Body of pancreas (tissue), 4 donors: Measurements from ENCODE around the gene ARF1. TPM values are rescaled to one million over a fixed set of nuclear protein-coding genes. Genes with fewer than 3 reads are reported as not detected.
A peak's percentile ranks its signal among the peaks of the same experiment; 100 is the strongest.
"Not testable (repeated sequence)": the region's sequence is repeated elsewhere in the genome, so short reads cannot be mapped to it uniquely, and the experiment has no call there.

Experiments
- ATAC-seq: fragments of 150-250 bp; one replicate; pipeline ENCODE4 v1.9.1; 2016
- DNase-seq, 4 donors: peaks; one replicate each; pipeline ENCODE4 v3.0.0-alpha.2; 2019
- H3K27ac ChIP-seq, 4 donors: fragments of 200-600 bp; sonication (generic); 1 replicate in 3 of 4; 2 replicates in 1 of 4; pipeline versions ENCODE4 v1.5.1 to v1.6.1; 2016 to 2019; ENCODE audit warnings: mild to moderate bottlenecking in 1 of 4, mixed read lengths in 1 of 4, moderate library complexity in 1 of 4
- H3K27me3 ChIP-seq, 2 donors: fragments of 200-600 bp; sonication (generic); one replicate each; pipeline ENCODE4 v1.6.0; 2016; ENCODE audit warnings: mild to moderate bottlenecking in 1 of 2
- H3K36me3 ChIP-seq, 2 donors: fragments of 200-600 bp; sonication (generic); replicated peaks in 1 of 2; 2 replicates each; pipeline ENCODE4 v1.5.1; 2016; ENCODE audit warnings: low read depth in 2 of 2; ENCODE audit not compliant: insufficient read depth in 1 of 2
- H3K4me1 ChIP-seq: fragments of 200-600 bp; sonication (generic); one replicate; pipeline ENCODE4 v1.6.0; 2016
- H3K4me3 ChIP-seq, 2 donors: fragments of 200-600 bp; sonication (generic); 1 replicate in 1 of 2; 2 replicates in 1 of 2; pipeline ENCODE4 v1.5.1; 2016 to 2019
- H3K9me3 ChIP-seq, 3 donors: fragments of 200-600 bp; sonication (generic); 1 replicate in 2 of 3; 2 replicates in 1 of 3; pipeline ENCODE4 v1.5.1; 2016
- POLR2A ChIP-seq, 3 donors: fragments of 450-650 bp; IDR thresholded peaks; one replicate each; pipeline ENCODE4 v1.6.1; 2016; ENCODE audit warnings: antibody characterized with exemption in 3 of 3, mild to moderate bottlenecking in 2 of 3
- WGBS, 2 donors: methylation state at CpG; one replicate each; pipeline ENCODE4 v1.1.5; 2017; 5-methylcytosine and 5-hydroxymethylcytosine counted together
- intact Hi-C: fragments of 100-400 bp; cut with DNase I; formaldehyde crosslinking; loops from one replicate; pipeline ENCODE4 v1.15.1; 2023
- total RNA-seq, 2 donors: library from RNA; depleted of rRNA; stranded (reverse); fragments of >200 nt; gene quantifications; one replicate each; pipeline ENCODE4 v1.1.0, GENCODE V29; 2016
- TF ChIP-seq, protein P1 (sequence below), 7 experiments: fragments of 450-650 bp in 4 of 7; fragments of 200-600 bp in 3 of 7; sonication (generic) in 3 of 7; IDR thresholded peaks; one replicate each; pipeline ENCODE4 v1.5.1; 2016 to 2019; ENCODE audit warnings: antibody characterized with exemption in 7 of 7

Gene ARF1
- total RNA-seq, 2 donors from 2014 or later = 158 to 203 TPM

DNA sequence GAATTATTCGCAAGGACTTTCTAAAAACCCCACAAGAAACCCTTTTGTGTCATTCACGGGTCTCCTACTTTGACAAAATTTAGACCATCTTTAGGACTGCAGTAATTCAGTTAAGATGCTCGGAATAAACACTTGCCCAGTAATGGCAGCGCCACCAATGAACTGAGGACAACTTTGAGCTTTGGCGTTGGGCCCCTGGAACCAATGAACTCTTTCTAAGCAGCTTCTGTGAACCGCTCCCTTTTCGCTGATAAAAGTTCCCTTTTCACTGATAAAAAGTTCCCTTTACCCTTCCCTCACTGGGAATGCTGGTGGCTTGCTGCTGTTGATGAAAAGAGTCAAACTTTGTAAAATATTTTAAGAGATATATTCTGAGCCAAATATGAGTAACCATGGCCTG, 28.0 kb downstream of the ARF1 start:
- Histone ChIP-seq H3K9me3 (no peaks in the 10 kb centered on the region), H3K36me3 (peaks cover 0 to 4% of the 10 kb centered on the region in 2 donors), H3K27me3 (no peaks in the 10 kb centered on the region), H3K4me1 (peaks cover 23% of the 10 kb centered on the region), H3K4me3 (no peak overlapping the region), H3K27ac (peak overlapping the region in 3 of 4 donors; percentile 85 to 93 (median 93))
- ATAC-seq (no peak), DNase-seq (no peak)
- TF ChIP-seq, protein P1, sequence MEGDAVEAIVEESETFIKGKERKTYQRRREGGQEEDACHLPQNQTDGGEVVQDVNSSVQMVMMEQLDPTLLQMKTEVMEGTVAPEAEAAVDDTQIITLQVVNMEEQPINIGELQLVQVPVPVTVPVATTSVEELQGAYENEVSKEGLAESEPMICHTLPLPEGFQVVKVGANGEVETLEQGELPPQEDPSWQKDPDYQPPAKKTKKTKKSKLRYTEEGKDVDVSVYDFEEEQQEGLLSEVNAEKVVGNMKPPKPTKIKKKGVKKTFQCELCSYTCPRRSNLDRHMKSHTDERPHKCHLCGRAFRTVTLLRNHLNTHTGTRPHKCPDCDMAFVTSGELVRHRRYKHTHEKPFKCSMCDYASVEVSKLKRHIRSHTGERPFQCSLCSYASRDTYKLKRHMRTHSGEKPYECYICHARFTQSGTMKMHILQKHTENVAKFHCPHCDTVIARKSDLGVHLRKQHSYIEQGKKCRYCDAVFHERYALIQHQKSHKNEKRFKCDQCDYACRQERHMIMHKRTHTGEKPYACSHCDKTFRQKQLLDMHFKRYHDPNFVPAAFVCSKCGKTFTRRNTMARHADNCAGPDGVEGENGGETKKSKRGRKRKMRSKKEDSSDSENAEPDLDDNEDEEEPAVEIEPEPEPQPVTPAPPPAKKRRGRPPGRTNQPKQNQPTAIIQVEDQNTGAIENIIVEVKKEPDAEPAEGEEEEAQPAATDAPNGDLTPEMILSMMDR (IDR thresholded peaks at IDR 0.05) = no peak
- TF ChIP-seq POLR2A (IDR thresholded peaks at IDR 0.05) = no peak
- intact Hi-C loops = no loop called here
- 81 to 84% methylated on average over 7 of the region's 7 CpGs for WGBS, 2 donors

DNA sequence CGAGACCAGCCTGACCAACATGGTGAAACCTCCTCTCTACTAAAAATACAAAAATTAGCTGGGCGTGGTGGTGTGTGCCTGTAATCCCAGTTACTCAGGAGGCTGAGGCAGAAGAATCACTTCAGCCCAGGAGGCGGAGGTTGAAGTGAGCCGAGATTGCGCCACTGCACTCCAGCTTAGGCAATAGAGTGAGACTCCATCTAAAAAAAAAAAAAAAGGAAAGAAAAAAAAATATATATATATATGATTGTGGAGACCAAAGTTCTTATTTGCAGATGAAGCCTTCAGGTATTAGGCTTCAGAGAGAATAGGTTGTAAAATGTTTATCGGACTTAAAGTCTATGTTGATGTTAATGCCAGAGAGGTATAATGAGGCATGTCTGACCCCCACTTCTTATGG, 28.8 kb downstream of the ARF1 start:
- intact Hi-C loops, DNase-seq, ATAC-seq, H3K36me3 ChIP-seq, H3K27ac ChIP-seq, H3K9me3 ChIP-seq, H3K4me3 ChIP-seq, H3K27me3 ChIP-seq: not testable (repeated sequence)
- WGBS, 2 donors = 90 to 93% methylated on average over 6 of the region's 6 CpGs
- peaks cover 23% of the 10 kb centered on the region for H3K4me1 ChIP-seq

DNA sequence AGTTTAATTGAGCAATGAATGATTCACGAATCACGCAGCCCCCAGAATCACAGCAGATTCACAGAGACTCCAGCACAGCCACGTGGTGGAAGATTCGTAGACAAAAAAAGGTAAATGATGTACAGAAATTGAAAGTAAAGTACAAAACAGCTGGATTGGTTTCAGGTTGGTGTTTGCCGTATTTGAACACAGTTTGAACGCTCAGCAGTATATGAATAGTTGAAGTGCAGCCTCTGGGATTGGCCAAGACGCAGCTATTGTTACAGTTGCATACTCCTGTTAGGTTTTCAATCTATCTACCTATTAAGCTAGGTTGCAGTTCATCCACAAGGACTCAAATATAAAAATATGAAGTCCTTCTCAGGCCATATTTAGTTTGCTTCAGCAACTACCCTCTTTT, 29.7 kb downstream of the ARF1 start:
- Histone ChIP-seq H3K27me3 (no peaks in the 10 kb centered on the region), H3K9me3 (no peaks in the 10 kb centered on the region), H3K4me1 (peaks cover 23% of the 10 kb centered on the region), H3K27ac (no peak overlapping the region), H3K4me3 (no peak overlapping the region), H3K36me3 (peaks cover 0 to 2% of the 10 kb centered on the region in 2 donors)
- 90% methylated on average over 7 of the region's 7 CpGs for WGBS, 2 donors
- no peak for DNase-seq
- TF ChIP-seq POLR2A (IDR thresholded peaks at IDR 0.05) = no peak
- TF ChIP-seq, protein P1 (IDR thresholded peaks at IDR 0.05) = no peak
- ATAC-seq = no peak
- intact Hi-C loops = no loop called here

DNA sequence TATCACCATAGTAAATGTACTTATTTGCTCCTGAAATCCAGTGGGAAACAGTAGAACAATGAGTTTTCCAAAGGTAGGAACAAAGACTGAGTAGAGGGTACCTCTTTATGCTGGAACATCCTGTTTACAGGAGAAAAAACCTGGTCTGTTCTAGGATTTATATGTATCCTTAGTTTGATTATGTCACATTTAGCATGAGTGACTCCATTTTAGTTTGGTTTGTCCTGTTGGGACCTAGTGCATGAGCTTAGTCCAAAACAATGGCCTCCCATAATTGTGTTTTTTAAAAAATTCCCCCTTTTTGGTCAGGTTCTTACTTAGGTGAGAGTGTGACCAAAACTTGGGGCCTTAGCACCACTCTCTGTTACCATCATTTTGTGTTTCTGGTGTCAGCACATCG, 30.1 kb downstream of the ARF1 start:
- ATAC-seq = no peak
- DNase-seq = no peak
- 77 to 95% methylated on average over 1 of the region's 1 CpG for WGBS, 2 donors
- Histone ChIP-seq H3K27ac (no peak overlapping the region), H3K27me3 (no peaks in the 10 kb centered on the region), H3K36me3 (peaks cover 0 to under 1% of the 10 kb centered on the region in 2 donors), H3K4me1 (peaks cover 21% of the 10 kb centered on the region), H3K4me3 (no peak overlapping the region), H3K9me3 (no peaks in the 10 kb centered on the region)
- TF ChIP-seq, protein P1 (IDR thresholded peaks at IDR 0.05) = no peak
- no peak for TF ChIP-seq POLR2A (IDR thresholded peaks at IDR 0.05)
- intact Hi-C loops = no loop called here

DNA sequence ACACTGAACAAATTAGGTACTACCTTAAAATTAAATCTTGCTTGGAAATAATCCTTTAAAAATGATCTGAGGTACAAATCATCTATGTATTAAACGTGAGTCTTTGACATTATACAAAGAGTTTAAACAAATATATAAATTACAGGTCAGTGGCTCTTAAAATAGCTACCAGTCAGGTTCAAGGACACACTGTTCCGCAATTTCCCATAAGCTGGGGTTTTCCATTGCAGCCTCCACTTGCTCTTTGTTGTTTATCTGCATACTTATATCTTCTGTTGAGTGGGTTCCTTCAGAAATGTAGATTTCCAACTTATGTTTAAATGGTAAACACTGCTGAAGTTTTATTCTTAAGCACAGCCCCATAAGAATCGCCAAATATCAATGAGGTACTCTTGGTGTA, 32.3 kb downstream of the ARF1 start:
- no peak for ATAC-seq
- Histone ChIP-seq H3K27me3 (no peaks in the 10 kb centered on the region), H3K27ac (no peak overlapping the region), H3K9me3 (no peaks in the 10 kb centered on the region), H3K4me1 (peaks cover 8% of the 10 kb centered on the region), H3K4me3 (no peak overlapping the region), H3K36me3 (no peaks in the 10 kb centered on the region)
- 30% methylated on average over 3 of the region's 3 CpGs for WGBS, 2 donors
- no peak for DNase-seq
- TF ChIP-seq, protein P1 (IDR thresholded peaks at IDR 0.05) = no peak
- no peak for TF ChIP-seq POLR2A (IDR thresholded peaks at IDR 0.05)
- intact Hi-C loops = no loop called here
